Hair follicle dermal papilla cell (primary cell): Measurements from ENCODE around the gene BRME1. TPM values are rescaled to one million over a fixed set of nuclear protein-coding genes. Genes with fewer than 3 reads are reported as not detected.
A peak's percentile ranks its signal among the peaks of the same experiment; 100 is the strongest.

Experiments
- small RNA-seq: library from RNA; depleted of rRNA; stranded (forward); fragments of <200 nt; gene quantifications from one replicate; pipeline ENCODE3, GENCODE V24; 2012
- total RNA-seq: library from RNA; depleted of rRNA; stranded (reverse); fragments of >200 nt; gene quantifications from 2 replicates; pipeline ENCODE4 v1.2.3, GENCODE V29; 2012

Gene BRME1
- 0.36 and 0.97 TPM in 2 replicates for total RNA-seq

DNA sequence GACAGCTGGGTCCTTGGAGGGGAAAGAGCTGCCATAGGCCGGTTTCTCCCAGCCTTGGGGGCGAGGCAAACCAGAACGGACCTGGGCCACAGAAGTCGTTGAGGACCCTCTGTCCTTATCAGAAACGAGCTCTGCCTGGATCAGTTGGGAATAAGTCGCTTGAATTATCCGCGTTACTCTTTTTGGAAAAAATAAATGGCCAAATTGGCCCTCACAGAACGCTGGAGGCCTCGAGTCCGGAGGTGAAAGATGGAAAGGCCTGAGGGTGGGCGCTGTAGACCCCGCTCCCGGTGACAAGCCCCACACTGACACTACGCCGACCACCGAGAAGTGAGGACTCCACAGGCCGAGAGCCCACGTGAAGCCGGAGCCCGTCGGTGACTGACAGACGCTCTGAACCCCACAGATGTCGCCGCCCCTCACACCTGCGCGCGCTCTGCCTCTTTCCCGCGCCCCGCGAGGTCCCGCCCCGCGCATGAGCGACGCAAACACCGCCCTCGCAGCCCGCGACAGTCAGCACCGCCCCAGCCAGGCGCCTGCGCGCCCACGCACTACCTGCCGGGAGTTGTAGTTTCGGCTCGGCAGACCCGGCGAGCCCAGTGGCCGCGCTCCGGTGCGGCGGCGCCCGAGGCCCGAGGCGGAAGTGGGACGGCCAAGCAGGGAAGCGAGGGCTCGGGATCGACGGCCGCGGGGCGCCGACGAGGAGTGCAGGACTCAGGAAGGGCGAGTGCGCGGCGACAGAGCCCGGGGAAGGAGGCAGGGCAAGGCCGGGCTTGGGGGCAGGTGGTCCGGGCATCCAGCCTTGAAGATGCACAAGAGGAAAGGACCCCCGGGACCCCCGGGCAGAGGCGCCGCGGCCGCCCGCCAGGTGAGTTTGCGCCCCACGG is at the start of gene BRME1, which contains the start of gene CC2D1A:
Gene BRME1 (minus strand): TSS at position 484 of the 887 bp plus-strand sequence. CDS start 1,225 bp downstream, outside the sequence.
Gene CC2D1A (plus strand): TSS at position 568 of the 887 bp plus-strand sequence. CDS start 241 bp downstream, at position 809.

DNA sequence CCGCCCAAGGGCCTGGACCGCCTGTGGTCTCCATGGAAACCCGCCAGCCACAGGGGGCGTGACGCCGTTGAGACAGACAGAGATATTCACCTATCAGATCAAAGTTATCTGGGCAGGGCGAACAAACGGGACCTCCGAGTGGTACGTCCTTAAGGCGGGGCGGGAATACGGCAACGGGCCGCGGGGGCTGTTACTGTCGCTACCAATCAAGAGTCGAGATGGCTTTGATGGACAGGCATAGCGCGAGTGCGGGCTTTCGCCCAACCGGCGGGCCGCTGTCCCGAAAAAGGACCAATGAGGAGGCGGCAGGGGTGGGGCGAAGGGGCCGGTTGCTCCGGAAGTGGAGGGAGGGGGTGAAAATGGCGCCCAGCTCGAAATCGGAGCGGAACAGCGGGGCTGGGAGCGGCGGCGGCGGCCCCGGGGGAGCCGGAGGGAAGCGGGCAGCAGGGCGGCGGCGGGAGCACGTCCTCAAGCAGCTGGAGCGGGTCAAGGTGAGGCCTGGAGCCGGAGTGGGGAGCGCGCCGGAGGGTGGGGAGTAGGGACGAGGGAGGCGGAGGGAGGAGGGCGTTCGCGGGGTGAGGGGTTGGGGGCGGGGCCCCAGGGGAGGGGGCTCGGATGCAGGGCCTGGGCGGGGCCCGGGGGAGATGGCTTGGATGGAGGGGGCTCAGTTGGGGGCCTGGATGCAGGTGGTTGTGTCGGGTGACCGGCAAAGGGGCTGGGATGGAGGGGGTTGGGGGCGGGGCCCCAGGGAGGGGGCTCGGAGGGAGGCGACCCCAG is 46.4 kb upstream of the BRME1 start, which contains the start of gene DCAF15:
Gene DCAF15 (plus strand): TSS at position 356 of the 777 bp plus-strand sequence. CDS start 4 bp downstream, at position 360.

DNA sequence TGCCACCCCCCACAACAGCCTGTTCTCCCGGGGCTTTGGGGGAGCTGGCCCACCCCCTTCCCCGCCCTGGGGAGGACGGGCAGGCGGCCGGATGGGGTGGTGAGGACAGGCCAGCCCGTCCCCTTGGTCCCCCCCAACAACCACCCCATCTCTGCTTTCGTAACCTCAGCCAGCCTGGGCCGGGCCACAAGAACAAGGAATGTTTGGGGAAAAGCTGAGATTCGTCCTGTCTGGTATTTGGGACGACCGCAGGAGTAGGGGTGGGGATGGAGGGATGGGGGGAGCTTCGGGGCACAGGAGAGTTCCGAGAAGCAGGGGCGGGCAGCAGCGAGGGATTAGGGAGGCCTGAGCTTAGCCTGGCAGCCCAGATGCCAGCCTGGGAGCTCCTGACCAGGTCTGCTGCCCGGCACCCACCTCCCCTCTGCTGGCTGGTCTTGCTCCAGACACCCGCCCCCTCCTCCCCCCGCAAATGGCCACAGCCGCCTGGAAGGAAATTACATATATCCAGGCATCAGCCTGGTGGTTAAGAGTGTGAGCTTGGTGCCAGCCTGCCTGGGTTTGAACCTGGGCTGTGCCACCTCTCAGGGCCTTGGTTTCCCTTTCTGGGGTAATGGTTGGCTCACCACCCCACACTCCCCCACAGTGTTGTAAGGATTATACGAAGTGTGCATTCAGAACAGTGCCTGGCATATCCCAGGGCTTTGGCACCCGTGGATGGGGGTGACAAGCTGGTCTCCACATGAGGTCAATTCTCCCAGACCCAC is 32.6 kb upstream of the BRME1 start, which contains the start of gene PODNL1:
Gene PODNL1 (minus strand): TSS at position 117 of the 764 bp plus-strand sequence. CDS start 236 bp downstream, outside the sequence.

GRCh38 chr19:13876834-13877233 is 29.1 kb downstream of the BRME1 start, which contains the start of gene NANOS3:
Gene NANOS3 (plus strand): TSS chr19:13877134. CDS start chr19:13877249, 115 bp downstream.

Small RNA genes within 50 kb of the gene (small RNA-seq; reads per million reads assigned to genes)
- gene MIR181C (17.0 reads per million, percentile 95 among the genes with 10 or more reads in this experiment), gene MIR181D (54.2 reads per million, percentile 97 among the genes with 10 or more reads in this experiment)

Other genes with a start within 250 kb of the BRME1 start
- 22.5 and 26.3 TPM in 2 replicates for gene MRI1, start 141.6 kb downstream of the BRME1 start, total RNA-seq
- gene C19orf53, start 131.7 kb downstream of the BRME1 start, total RNA-seq: 30.0 and 42.6 TPM in 2 replicates
- gene ZSWIM4, start 110.7 kb downstream of the BRME1 start, total RNA-seq: 8.4 and 11.4 TPM in 2 replicates
- gene NANOS3, start 29.0 kb downstream of the BRME1 start, total RNA-seq: 0.49 TPM in 1 of 2 replicates, not detected in the other
- 24.7 and 26.8 TPM in 2 replicates for gene CC2D1A, start 84 bp upstream of the BRME1 start, total RNA-seq
- gene PODNL1, start 32.3 kb upstream of the BRME1 start, total RNA-seq: 7.2 and 11.5 TPM in 2 replicates
- 12.8 and 14.3 TPM in 2 replicates for gene DCAF15, start 46.4 kb upstream of the BRME1 start, total RNA-seq
- 3.2 TPM in 2 replicates for gene RFX1, start 100.2 kb upstream of the BRME1 start, total RNA-seq
- not detected in 2 replicates for gene RLN3, start 122.0 kb upstream of the BRME1 start, total RNA-seq
- gene IL27RA, start 125.6 kb upstream of the BRME1 start, total RNA-seq: 0.49 and 2.1 TPM in 2 replicates
- gene PALM3, start 156.0 kb upstream of the BRME1 start, total RNA-seq: 0.32 TPM in 1 of 2 replicates, not detected in the other
- gene MISP3, start 166.7 kb upstream of the BRME1 start, total RNA-seq: 0.49 TPM in 2 replicates
- gene C19orf67, start 179.7 kb upstream of the BRME1 start, total RNA-seq: not detected in 2 replicates
- gene SAMD1, start 184.6 kb upstream of the BRME1 start, total RNA-seq: 18.9 and 28.9 TPM in 2 replicates
- gene PRKACA, start 211.6 kb upstream of the BRME1 start, total RNA-seq: 51.6 and 61.8 TPM in 2 replicates
- 1.3 and 2.2 TPM in 2 replicates for gene ASF1B, start 230.5 kb upstream of the BRME1 start, total RNA-seq